Keratinocyte (primary cell): ENCODE measurements around the gene CCNH.

ENCODE experiments used
- EZH2 ChIP-seq: IDR thresholded peaks from one replicate; pipeline ENCODE4 v1.6.1; 2012; ENCODE audit warnings: inconsistent platforms, mild to moderate bottlenecking, low read length, moderate library complexity
- TF ChIP-seq, protein P1 (sequence below), 3 experiments: IDR thresholded peaks in 1 of 3; conservative IDR thresholded peaks in 1 of 3; optimal IDR thresholded peaks in 1 of 3; 2 replicates in 2 of 3; 3 replicates in 1 of 3; pipeline versions ENCODE3 to v1.5.1; 2011; ENCODE audit warnings: low read length in 3 of 3, mild to moderate bottlenecking in 3 of 3, moderate library complexity in 2 of 3, control low read depth in 1 of 3, inconsistent platforms in 1 of 3; ENCODE audit not compliant: insufficient read depth in 2 of 3; ENCODE audit errors: extremely low read depth in 1 of 3

GRCh38 chr5:87367243-87367642 lies 45.5 kb downstream of the CCNH start:
- TF ChIP-seq, protein P1, sequence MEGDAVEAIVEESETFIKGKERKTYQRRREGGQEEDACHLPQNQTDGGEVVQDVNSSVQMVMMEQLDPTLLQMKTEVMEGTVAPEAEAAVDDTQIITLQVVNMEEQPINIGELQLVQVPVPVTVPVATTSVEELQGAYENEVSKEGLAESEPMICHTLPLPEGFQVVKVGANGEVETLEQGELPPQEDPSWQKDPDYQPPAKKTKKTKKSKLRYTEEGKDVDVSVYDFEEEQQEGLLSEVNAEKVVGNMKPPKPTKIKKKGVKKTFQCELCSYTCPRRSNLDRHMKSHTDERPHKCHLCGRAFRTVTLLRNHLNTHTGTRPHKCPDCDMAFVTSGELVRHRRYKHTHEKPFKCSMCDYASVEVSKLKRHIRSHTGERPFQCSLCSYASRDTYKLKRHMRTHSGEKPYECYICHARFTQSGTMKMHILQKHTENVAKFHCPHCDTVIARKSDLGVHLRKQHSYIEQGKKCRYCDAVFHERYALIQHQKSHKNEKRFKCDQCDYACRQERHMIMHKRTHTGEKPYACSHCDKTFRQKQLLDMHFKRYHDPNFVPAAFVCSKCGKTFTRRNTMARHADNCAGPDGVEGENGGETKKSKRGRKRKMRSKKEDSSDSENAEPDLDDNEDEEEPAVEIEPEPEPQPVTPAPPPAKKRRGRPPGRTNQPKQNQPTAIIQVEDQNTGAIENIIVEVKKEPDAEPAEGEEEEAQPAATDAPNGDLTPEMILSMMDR (optimal IDR thresholded peaks at IDR 0.05 in 1 of 3, IDR thresholded peaks at IDR 0.05 in 1 of 3, conservative IDR thresholded peaks at IDR 0.05 in 1 of 3; ENCODE audit: extremely low read depth in 1 of 3, insufficient read depth in 2 of 3, low read length in 3 of 3): no peak
- no peak for TF ChIP-seq EZH2
